GM03348 (cell line): ENCODE measurements around the gene WNT10A.

Experiments
- DNase-seq: peaks from one replicate; pipeline ENCODE4 v3.0.0; 2012; ENCODE audit warnings: low spot score

Gene WNT10A

DNA sequence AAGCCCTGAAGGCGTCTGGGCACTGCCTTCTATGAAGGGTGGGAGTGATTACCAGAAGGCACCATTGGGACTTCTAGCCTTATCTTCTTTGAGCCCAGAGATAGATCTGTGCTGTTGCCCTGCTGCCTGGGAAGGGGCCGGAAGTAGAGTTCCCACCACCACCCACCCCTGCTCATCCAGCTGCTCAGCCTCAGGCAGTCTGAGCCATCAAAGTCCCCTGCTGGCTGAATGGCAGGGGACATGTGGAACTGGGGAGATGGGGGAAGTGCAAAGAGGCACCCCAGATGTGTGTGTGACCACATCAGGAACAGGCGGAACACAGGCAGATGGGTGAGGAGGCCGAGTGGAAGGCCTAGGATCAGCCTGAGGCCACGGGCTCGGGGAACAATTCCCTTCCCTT, 3.3 kb upstream of the WNT10A start:
- no peak for DNase-seq

- no peak for DNase-seq
Observed at GRCh38 chr2:218877891-218878290, 2.8 kb upstream of the WNT10A start.

DNA sequence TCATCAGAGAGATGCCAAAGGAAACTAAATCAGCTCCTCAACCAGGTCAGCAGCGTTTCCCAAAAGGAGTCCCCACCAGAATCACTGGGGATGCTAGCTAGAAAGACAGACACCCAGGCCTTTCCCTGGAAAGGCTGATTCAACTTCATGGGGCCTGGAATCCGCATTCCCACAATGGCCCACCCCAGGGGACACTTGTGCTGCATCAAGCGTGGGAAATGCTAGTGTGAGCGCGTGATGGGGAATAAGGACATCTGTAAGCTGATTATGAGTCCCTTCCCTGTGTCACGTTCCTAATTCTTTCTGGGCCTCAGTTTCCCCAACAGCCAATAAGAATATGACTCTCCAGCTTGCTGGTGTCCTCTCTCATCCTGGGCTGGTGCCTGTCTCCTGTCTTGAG, 2.2 kb upstream of the WNT10A start:
- DNase-seq: no peak

GRCh38 chr2:218878926-218879761, 1.5 kb upstream of the WNT10A start:
- no peak for DNase-seq

DNA sequence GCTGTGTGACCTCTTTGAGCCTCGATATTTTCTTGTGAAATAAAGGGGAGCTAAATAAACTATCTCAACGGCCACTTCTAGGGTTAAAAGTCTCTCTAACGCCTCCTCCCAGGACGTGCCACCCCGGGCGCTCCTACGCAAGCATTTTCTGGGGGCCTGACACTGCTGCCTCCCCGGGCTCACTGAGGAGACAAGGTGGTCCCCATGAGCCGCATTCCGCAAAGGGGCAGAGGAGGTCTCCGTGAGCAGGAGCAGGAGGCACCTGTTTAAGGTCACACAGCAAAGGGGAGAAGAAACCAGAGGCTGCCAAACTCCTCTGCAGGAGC, 913 bp upstream of the WNT10A start:
- no peak for DNase-seq

- DNase-seq: no peak
Observed at GRCh38 chr2:218880859-218881594, 375 bp downstream of the WNT10A start.

GRCh38 chr2:218881744-218882460, 1.2 kb downstream of the WNT10A start:
- no peak for DNase-seq

DNA sequence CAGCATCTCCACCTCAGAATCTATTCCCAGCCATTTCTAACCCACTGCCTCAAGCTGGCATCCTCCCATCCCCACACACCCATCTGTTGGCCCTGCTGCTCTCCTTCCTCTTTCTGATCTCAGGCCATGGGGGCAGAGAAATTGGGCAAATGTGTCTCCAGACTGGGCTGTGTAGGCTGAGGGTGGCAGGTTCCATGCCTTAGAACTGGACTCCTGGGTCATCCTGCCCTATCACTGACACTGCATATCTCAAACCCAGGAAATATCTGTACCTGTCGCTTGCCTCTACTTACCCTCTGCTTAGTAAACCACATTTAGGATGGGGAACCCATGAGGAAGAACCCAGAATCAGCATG, 1.8 kb downstream of the WNT10A start:
- DNase-seq: no peak

- no peak for DNase-seq
Observed at GRCh38 chr2:218882866-218883366, 2.3 kb downstream of the WNT10A start.

DNA sequence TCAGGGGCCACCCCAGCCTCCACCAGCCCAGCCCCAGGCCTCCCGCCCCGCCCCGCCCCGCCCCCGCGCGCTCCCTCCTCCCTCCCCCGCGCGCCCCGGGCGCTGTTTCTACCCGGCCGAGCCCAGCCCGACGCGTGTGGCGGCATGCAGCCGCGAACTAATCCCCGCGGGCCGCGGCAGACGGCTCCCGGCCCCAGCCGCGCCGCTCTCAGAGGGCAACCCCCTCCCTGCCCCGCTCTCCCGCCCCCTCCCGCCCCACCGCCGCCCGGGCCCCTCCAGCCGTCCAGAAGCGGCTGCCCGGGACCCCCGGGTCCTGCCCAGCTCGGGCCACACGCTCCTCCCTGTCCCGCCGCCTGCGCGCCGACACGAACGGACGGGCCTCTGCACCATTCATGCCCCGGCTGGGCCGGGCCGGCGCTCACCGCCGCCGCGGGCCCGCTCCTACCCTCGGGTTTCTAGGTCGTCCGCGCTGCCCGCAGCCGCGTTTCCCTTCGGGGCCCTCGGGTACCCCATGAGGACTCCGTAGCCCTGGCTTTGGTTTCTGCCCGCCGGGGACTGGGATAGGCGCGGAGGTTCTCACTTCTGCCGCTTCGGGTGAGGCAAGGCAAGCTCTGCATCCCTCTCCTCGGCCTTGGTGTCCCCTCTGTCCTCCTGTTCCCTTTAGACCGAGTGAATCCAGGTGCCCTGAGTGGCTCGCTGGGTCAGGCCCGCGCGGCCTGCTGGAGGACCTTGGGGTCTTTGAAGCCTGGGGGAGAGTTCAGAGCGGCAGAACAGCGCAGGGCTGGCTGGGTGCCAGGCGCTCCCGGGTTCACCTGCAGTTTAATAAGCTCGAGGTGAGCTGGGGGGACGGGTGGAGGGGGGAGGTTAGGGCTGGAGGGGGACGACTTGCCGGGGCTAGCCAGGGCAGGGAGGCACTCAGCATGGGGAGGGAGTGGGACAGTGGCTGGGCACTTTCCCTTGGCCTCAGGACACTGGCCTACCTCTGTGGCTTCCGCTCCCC, 3.1 kb downstream of the WNT10A start:
- peak; percentile 72 for DNase-seq

DNA sequence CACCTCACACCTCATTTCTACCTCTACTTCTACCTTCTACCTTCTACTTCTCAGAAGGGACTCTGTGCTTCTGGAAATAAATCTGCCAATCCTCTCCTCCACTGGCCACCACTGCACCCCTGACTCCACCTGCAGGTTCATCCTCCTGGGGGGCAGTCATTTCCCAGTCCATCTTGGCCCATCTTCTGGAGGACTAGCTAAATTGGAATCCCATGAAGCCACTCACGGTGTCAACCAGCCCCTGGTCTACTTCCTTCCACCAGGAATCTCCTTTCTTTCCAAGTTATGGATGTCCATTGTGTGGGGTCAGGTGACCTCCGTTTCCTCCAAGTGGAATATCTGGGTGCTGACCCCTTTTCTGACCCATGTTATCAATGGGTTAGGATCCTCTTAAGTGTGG, 3.9 kb downstream of the WNT10A start:
- DNase-seq: no peak

- DNase-seq: no peak
Observed at GRCh38 chr2:218885981-218886947, 5.6 kb downstream of the WNT10A start.

- no peak for DNase-seq
Observed at GRCh38 chr2:218887079-218887478, 6.4 kb downstream of the WNT10A start.

DNA sequence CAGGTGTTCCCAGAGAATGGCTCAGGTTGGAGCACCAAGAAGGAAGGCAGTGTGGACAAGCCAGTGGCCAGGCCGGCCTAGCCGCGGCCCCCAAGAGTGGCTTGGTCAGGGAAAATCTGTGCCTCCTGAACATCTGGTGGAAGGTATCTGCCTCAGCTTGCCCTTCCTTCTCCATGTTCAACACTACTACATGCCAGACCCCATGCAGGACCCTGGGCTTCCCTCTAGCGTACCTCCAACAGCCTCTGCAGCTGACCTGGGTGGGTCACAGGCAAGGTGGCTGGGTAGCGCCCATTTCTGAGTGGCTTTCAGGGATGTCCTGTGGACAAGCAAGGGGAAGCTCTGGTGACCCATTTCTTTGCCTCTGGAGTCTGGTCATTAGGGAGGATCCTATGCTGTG, 7.7 kb downstream of the WNT10A start:
- no peak for DNase-seq

GRCh38 chr2:218889937-218890336, 9.3 kb downstream of the WNT10A start:
- DNase-seq: no peak

DNA sequence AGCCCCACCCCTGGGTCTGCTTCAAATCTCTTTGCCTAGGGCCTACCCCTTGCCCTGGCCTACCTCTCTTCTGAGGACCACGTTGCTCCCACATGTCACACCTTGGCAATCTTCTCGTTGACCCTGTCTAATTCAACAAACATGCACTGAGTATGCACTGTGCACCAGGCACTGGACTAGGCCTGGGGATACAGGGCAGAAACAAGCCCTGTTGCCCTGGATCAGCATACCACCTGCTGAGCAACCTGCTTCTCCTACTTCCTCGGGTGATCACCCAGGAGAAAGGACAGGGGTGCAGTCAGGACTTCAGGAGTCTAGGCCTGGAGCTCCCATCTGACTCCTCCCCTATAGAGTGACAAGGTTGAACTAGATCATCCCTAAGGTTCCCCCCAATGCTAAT, 9.7 kb downstream of the WNT10A start:
- no peak for DNase-seq

DNA sequence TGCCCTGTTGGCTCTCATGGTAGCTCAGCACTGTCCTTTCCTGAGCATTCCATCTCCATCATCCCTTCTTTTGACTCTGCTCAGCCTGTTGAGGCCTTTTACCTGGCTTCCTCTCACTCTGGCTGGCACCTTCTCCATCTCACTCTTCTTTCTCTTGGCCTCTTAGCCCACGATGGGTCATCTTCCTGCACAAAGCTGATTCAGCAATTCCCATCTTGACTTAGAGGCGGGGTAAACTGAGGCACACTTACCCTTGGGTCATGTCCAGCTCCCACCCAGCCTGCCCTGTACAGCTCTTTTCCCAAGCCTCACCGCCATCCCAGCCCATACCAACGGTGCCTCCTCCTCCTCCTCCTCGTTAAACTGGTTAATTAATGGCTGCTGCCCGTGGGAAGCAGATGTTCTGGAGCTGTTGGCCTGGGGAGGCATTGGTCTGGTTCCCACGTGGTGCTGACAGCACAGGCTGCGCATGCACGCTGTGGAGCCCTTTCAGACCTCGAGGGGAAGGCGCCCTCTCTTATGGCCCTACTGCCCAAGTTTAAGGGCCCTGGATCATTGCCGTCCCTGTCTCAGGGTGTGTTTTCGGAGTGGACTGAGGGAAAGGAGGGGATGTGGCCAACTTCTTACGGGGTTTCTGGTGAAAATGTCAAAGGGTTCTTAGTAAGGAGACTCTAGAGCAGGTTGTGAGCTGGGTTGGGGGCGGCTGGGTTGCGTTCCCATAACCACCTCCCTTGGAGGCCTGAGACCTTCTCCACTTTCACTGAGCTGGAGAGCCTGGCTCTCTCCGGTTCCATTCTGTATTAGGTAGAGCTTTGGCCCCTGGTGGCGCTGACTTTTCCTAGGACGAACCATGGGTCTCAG, 10.9 kb downstream of the WNT10A start:
- no peak for DNase-seq

DNA sequence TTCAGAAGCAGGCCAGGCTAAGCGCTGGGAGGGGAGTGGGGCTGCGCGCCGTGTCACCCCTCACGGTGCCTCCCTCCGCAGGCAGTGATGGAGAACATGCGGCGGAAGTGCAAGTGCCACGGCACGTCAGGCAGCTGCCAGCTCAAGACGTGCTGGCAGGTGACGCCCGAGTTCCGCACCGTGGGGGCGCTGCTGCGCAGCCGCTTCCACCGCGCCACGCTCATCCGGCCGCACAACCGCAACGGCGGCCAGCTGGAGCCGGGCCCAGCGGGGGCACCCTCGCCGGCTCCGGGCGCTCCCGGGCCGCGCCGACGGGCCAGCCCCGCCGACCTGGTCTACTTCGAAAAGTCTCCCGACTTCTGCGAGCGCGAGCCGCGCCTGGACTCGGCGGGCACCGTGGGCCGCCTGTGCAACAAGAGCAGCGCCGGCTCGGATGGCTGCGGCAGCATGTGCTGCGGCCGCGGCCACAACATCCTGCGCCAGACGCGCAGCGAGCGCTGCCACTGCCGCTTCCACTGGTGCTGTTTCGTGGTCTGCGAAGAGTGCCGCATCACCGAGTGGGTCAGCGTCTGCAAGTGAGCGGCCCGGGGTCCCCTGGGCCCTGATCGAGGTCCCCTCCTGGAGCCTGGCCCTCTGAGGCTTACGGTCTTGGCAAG, 12.2 kb downstream of the WNT10A start:
- peak; percentile 74 for DNase-seq
